GM12801 (cell line): ENCODE results near the gene NKAPD1.

Experiments
- CTCF ChIP-seq: IDR thresholded peaks from one replicate; pipeline ENCODE4 v1.5.1; 2011; ENCODE audit warnings: control low read depth; ENCODE audit not compliant: insufficient read length; ENCODE audit errors: extremely low read depth

NKAPD1 gene

DNA sequence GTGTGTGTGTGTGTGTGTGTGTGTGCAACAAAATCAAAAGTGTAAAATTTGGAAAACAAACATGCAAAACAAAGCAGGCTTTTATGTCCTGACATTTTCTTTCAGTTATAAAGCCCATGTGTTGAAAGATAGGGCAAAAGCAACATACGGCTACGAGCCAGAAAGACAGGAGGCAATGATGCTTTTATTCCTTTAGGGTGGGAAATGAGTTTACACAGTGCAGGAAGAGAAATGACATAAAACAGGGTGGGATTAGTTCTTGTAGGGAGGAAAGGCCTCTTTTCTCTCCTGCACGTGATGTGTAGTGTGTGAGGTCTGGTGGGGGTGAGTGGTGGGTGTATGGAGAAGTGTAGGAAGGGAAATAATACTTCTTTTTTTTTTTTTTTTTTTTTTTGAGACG, 60.4 kb downstream of the NKAPD1 start:
- no peak for TF ChIP-seq CTCF
